ENCODE measurements around the gene SEC23IP.

The SEC23IP gene

GRCh38 chr10:119947300-119947699 is 54.8 kb downstream of the SEC23IP start:
- H3K9me3 ChIP-seq (replicated peaks; ENCODE audit: insufficient read depth, low read length): no peaks in the 10 kb centered on the region
- H3K4me2 ChIP-seq (ENCODE audit: low read depth, low read length): no peak overlapping the region
- no peaks in the 10 kb centered on the region for H3K79me2 ChIP-seq (ENCODE audit: low read length)
- H3F3A ChIP-seq (ENCODE audit: insufficient read depth, low read length): no peaks in the 10 kb centered on the region
- no peak overlapping the region for H3K4me3 ChIP-seq (ENCODE audit: low read length)
- H3K36me3 ChIP-seq (replicated peaks; ENCODE audit: insufficient read depth, low read length): no peaks in the 10 kb centered on the region
- no peaks in the 10 kb centered on the region for H4K20me1 ChIP-seq (ENCODE audit: insufficient read depth, low read length)
- no peak overlapping the region for H2AFZ ChIP-seq (ENCODE audit: low read length)
- H3K9me2 ChIP-seq (replicated peaks; ENCODE audit: insufficient read depth, low read length): no peaks in the 10 kb centered on the region
- DNase-seq: no peak
- H3K27me3 ChIP-seq (replicated peaks; ENCODE audit: insufficient read depth, low read length): no peaks in the 10 kb centered on the region
- TF ChIP-seq EZH2phosphoT487 (IDR thresholded peaks at IDR 0.05; ENCODE audit: low read length): no peak
- no peak for TF ChIP-seq CTCF (IDR thresholded peaks at IDR 0.05; ENCODE audit: low read length)
- no peak for TF ChIP-seq EZH2 (optimal IDR thresholded peaks at IDR 0.05; ENCODE audit: low read depth, low read length)
- no peaks in the 10 kb centered on the region for H3K4me1 ChIP-seq (ENCODE audit: low read length)
- no peak overlapping the region for H3K27ac ChIP-seq (ENCODE audit: low read length)
- H3K9ac ChIP-seq (ENCODE audit: low read length): no peak overlapping the region

DNA sequence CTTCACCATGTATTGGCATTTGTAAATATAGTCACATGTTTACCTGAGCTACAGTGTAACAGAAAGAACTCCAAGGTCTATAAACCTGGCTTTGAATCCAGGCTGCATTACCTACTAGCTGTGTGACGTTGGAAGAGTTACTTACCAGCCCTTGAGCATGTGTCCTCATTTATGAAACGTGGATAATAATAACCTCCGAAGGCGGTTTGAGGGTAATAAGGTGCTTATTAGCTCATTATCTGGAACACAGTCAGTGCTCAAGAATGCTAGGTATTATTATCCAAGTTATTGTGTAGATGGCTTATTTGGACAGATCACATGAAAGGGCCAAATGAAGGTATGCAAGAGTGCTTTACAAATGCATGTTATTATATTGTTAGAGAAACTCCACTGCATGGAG is 64.9 kb downstream of the SEC23IP start:
- Histone ChIP-seq H3K9ac (ENCODE audit: low read length) (no peak overlapping the region), H3F3A (ENCODE audit: insufficient read depth, low read length) (no peaks in the 10 kb centered on the region), H2AFZ (ENCODE audit: low read length) (no peak overlapping the region), H3K9me2 (replicated peaks; ENCODE audit: insufficient read depth, low read length) (no peaks in the 10 kb centered on the region), H3K27me3 (replicated peaks; ENCODE audit: insufficient read depth, low read length) (no peaks in the 10 kb centered on the region), H3K36me3 (replicated peaks; ENCODE audit: insufficient read depth, low read length) (no peaks in the 10 kb centered on the region), H3K79me2 (ENCODE audit: low read length) (no peaks in the 10 kb centered on the region), H3K27ac (ENCODE audit: low read length) (no peak overlapping the region), H3K4me2 (ENCODE audit: low read depth, low read length) (no peak overlapping the region), H3K4me1 (ENCODE audit: low read length) (no peaks in the 10 kb centered on the region), H4K20me1 (ENCODE audit: insufficient read depth, low read length) (no peaks in the 10 kb centered on the region), H3K4me3 (ENCODE audit: low read length) (no peak overlapping the region), H3K9me3 (replicated peaks; ENCODE audit: insufficient read depth, low read length) (no peaks in the 10 kb centered on the region)
- no peak for DNase-seq
- TF ChIP-seq CTCF (IDR thresholded peaks at IDR 0.05; ENCODE audit: low read length): no peak

DNA sequence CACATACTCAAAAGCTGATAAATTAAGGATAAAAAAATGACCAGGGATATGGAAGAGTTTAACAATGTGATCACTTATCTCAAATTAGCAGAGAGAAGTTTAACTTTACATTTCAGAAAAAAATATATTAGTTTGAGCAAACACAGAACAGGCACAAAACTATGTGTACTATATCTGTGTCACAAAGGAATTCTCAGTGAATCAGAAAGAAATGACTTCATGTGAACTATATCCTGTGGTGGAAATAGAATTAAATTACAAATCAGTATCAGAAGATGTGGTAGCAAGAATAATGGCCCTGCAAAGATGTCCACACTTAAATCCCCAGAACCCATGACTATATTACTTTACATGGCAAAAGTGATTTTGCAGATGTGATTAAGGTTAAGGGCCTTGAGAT is 70.3 kb downstream of the SEC23IP start:
- DNase-seq: no peak
- H3K9me3 ChIP-seq (replicated peaks; ENCODE audit: insufficient read depth, low read length): no peaks in the 10 kb centered on the region
- no peaks in the 10 kb centered on the region for H3F3A ChIP-seq (ENCODE audit: insufficient read depth, low read length)
- no peak overlapping the region for H2AFZ ChIP-seq (ENCODE audit: low read length)
- H3K79me2 ChIP-seq (ENCODE audit: low read length): no peaks in the 10 kb centered on the region
- no peaks in the 10 kb centered on the region for H3K36me3 ChIP-seq (replicated peaks; ENCODE audit: insufficient read depth, low read length)
- H4K20me1 ChIP-seq (ENCODE audit: insufficient read depth, low read length): no peaks in the 10 kb centered on the region
- TF ChIP-seq CTCF (IDR thresholded peaks at IDR 0.05; ENCODE audit: low read length): no peak
- no peak for TF ChIP-seq EZH2 (optimal IDR thresholded peaks at IDR 0.05; ENCODE audit: low read depth, low read length)
- no peak for TF ChIP-seq EZH2phosphoT487 (IDR thresholded peaks at IDR 0.05; ENCODE audit: low read length)
- no peak overlapping the region for H3K9ac ChIP-seq (ENCODE audit: low read length)
- no peak overlapping the region for H3K27ac ChIP-seq (ENCODE audit: low read length)
- H3K4me1 ChIP-seq (ENCODE audit: low read length): no peaks in the 10 kb centered on the region
- no peaks in the 10 kb centered on the region for H3K27me3 ChIP-seq (replicated peaks; ENCODE audit: insufficient read depth, low read length)
- H3K4me2 ChIP-seq (ENCODE audit: low read depth, low read length): no peak overlapping the region
- no peak overlapping the region for H3K4me3 ChIP-seq (ENCODE audit: low read length)
- no peaks in the 10 kb centered on the region for H3K9me2 ChIP-seq (replicated peaks; ENCODE audit: insufficient read depth, low read length)

GRCh38 chr10:119967066-119967465 is 74.5 kb downstream of the SEC23IP start:
- H3K4me2 ChIP-seq (ENCODE audit: low read depth, low read length): no peak overlapping the region
- no peaks in the 10 kb centered on the region for H3K36me3 ChIP-seq (replicated peaks; ENCODE audit: insufficient read depth, low read length)
- H3K4me1 ChIP-seq (ENCODE audit: low read length): no peaks in the 10 kb centered on the region
- H3K4me3 ChIP-seq (ENCODE audit: low read length): no peak overlapping the region
- no peaks in the 10 kb centered on the region for H3F3A ChIP-seq (ENCODE audit: insufficient read depth, low read length)
- no peak overlapping the region for H3K27ac ChIP-seq (ENCODE audit: low read length)
- H3K9me2 ChIP-seq (replicated peaks; ENCODE audit: insufficient read depth, low read length): no peaks in the 10 kb centered on the region
- no peak overlapping the region for H3K9ac ChIP-seq (ENCODE audit: low read length)
- no peaks in the 10 kb centered on the region for H4K20me1 ChIP-seq (ENCODE audit: insufficient read depth, low read length)
- no peaks in the 10 kb centered on the region for H3K79me2 ChIP-seq (ENCODE audit: low read length)
- DNase-seq: no peak
- no peak overlapping the region for H2AFZ ChIP-seq (ENCODE audit: low read length)
- TF ChIP-seq EZH2 (optimal IDR thresholded peaks at IDR 0.05; ENCODE audit: low read depth, low read length) (no peak), CTCF (IDR thresholded peaks at IDR 0.05; ENCODE audit: low read length) (no peak), EZH2phosphoT487 (IDR thresholded peaks at IDR 0.05; ENCODE audit: low read length) (no peak)
- H3K9me3 ChIP-seq (replicated peaks; ENCODE audit: insufficient read depth, low read length): no peaks in the 10 kb centered on the region
- no peaks in the 10 kb centered on the region for H3K27me3 ChIP-seq (replicated peaks; ENCODE audit: insufficient read depth, low read length)

All from MM.1S (cell line).